Urinary bladder (tissue), 4 donors: Measurements from ENCODE around the gene BCAS3. TPM values are rescaled to one million over a fixed set of nuclear protein-coding genes. Genes with fewer than 3 reads are reported as not detected.

ENCODE experiments used
- DNase-seq: peaks from one replicate; pipeline ENCODE4 v3.0.0-alpha.2; 2015; ENCODE audit errors: extremely low spot score
- H3K27ac ChIP-seq: one replicate; pipeline ENCODE4 v1.5.1; 2013; ENCODE audit warnings: low read depth, mild to moderate bottlenecking, moderate library complexity
- H3K36me3 ChIP-seq: one replicate; pipeline ENCODE4 v1.6.1; 2013; ENCODE audit warnings: mild to moderate bottlenecking, moderate library complexity; ENCODE audit not compliant: insufficient read depth
- H3K4me1 ChIP-seq: one replicate; pipeline ENCODE4 v1.6.1; 2013; ENCODE audit warnings: mild to moderate bottlenecking, moderate library complexity; ENCODE audit not compliant: insufficient read depth
- H3K4me3 ChIP-seq: one replicate; pipeline ENCODE4 v1.5.1; 2013; ENCODE audit warnings: low read depth, low read length
- WGBS: extraction: QIAGEN DNeasy Blood & Tissue Kit; methylation state at CpG from one replicate; pipeline ENCODE4 v1.1.7; 2013; 5-methylcytosine and 5-hydroxymethylcytosine counted together
- polyA plus RNA-seq: library from polyadenylated mRNA; stranded (reverse); fragments of 200-250 nt; gene quantifications from one replicate; pipeline ENCODE4 v1.2.3, GENCODE V29; 2013
- total RNA-seq: library from RNA; depleted of rRNA; stranded (reverse); fragments of >200 nt; gene quantifications from one replicate; pipeline ENCODE4 v1.2.3, GENCODE V29; 2014
- donor health status: healthy with polysubstance abuse.
- donor health status: healthy.

BCAS3 gene
- total and polyA plus RNA-seq, 2 donors: 17.6 to 72.4 TPM

DNA sequence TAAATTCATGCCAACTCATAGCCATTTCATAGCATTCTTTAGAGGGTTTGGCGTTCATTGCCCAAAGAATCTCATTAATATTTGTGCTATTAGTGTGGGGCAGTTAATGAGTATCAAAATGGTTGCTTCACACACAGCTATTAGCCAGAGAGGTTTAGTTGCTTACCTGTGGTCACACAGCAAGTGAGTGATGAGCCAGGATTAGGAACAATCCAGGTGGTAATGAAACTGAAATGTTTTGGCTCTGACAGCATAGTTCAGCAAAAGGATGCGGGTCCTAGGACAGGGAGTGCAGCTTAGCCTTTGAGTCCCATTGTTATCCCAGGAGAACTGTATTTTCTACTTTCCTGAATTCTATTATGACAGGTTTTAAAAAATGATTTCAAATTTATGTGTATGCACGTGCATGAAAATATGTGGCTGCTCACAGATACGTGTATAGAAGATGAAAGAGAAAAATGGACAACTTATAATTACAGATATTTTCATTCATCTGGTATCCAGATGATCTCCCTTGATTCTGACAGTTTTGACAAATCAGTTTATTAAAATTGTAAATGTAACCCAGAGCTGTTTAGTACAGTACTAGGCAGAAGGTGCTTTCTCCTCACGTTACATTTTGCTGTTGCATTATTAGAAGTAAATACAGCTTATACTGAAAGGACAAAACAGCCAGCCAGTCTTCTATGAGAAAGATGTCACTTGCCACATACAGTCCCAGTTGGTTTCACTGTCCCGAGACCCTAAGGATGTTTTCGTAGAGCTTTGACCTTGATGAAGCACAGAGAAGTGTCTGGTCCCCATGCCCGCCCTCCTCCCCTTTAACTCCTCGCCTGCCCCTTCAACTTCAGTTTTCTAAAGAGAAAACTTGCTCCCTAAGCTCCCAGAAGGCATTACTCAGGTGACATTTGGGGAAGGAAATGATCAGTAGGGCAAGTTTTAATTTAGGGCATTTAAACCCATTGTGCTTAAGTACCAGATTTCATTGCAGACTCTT, 622.2 kb downstream of the BCAS3 start:
- no peaks in the 10 kb centered on the region for H3K36me3 ChIP-seq
- no peaks in the 10 kb centered on the region for H3K4me1 ChIP-seq
- H3K27ac ChIP-seq: no peak overlapping the region
- WGBS: 69% methylated on average over 9 of the region's 9 CpGs
- DNase-seq: no peak
- no peak overlapping the region for H3K4me3 ChIP-seq

DNA sequence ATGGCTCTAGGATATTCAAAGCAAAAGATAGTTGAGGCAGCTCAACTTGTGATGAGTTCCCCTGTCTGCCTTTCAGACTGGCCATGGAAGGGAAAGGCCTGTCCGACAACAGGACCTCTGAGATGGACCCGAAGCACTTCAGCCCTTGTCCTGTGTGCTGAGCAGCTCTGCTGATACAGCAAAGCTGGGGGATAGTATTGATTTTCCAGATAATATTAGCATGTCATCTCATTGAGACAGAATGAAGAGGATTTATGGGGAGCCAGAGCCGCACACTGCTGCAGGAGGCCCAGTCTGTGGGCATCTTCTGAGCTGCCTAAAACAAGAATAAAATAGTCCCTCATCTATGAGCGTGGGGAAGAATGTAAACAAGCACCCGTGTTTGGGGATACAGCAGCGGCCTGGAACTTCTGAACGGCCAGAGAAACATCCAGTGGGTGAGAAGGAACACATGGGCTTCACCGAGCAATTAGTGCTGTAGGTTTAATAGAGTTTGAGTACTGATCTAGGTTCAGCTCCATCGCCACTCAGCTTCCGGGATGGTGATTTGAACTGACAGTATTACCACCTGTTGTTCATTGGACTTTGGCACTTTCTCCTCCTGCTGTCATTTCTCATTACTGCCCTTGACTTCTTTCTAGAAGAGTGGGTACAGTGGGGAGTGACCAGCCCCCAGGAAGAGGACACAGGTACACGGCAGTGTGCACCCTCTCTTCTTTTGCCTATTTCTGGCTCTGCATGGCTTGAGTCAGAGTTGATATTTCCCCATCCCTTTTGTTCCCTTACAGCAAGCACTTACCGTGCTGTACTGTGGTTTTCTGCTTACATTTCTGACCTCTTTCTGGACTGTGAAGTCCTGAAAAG, 625.5 kb downstream of the BCAS3 start:
- Histone ChIP-seq H3K36me3 (no peaks in the 10 kb centered on the region), H3K4me1 (no peaks in the 10 kb centered on the region), H3K4me3 (no peak overlapping the region), H3K27ac (no peak overlapping the region)
- DNase-seq: no peak
- WGBS: 52% methylated on average over 12 of the region's 12 CpGs

DNA sequence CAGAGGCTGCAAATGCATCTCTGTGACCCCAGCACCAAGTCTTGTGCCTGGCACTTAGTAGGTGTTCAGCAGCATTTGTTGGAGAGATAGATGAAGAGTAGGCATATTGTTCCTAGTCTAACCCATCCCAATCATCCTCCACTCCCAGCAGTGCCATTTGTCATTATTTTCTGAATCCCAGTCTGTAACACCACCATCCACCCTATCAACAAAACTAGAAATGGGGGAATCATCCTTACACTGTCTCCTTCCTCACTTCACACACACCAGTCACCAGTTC, 626.1 kb downstream of the BCAS3 start:
- Histone ChIP-seq H3K4me1 (no peaks in the 10 kb centered on the region), H3K27ac (no peak overlapping the region), H3K4me3 (no peak overlapping the region), H3K36me3 (no peaks in the 10 kb centered on the region)
- no peak for DNase-seq

DNA sequence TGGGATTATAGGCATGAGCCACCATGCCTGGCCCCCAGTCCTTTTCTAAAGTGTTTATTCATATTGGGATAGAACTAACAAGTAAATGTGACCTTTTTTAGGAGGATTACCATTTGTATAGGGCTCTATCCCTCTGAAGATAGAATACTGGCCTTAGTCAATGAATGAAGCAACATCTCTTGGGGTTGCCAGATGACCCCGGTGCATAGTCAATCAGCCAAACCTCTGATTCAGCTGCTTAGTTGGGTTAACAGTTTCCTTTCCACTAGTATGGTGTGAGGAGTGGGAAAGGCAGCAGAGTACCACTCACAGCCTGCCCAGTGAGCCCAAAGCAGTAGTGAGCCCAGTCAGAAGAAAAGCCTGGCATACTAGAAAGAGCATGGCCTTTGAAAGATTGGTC, 627.4 kb downstream of the BCAS3 start:
- no peak for DNase-seq
- Histone ChIP-seq H3K4me3 (no peak overlapping the region), H3K4me1 (no peaks in the 10 kb centered on the region), H3K36me3 (no peaks in the 10 kb centered on the region), H3K27ac (no peak overlapping the region)
- 45% methylated on average over 1 of the region's 1 CpG for WGBS

GRCh38 chr17:61306003-61306402, 628.4 kb downstream of the BCAS3 start:
- no peak overlapping the region for H3K4me3 ChIP-seq
- H3K36me3 ChIP-seq: no peaks in the 10 kb centered on the region
- H3K27ac ChIP-seq: no peak overlapping the region
- WGBS: 99% methylated on average over 2 of the region's 2 CpGs
- DNase-seq: no peak
- no peaks in the 10 kb centered on the region for H3K4me1 ChIP-seq

- Histone ChIP-seq H3K27ac (no peak overlapping the region), H3K4me1 (no peaks in the 10 kb centered on the region), H3K4me3 (no peak overlapping the region), H3K36me3 (no peaks in the 10 kb centered on the region)
- WGBS: 41% methylated on average over 11 of the region's 11 CpGs
- DNase-seq: peak; percentile 81
These were observed 630.5 kb downstream of the BCAS3 start for GRCh38 chr17:61307905-61308886.

GRCh38 chr17:61309362-61310256, 632.0 kb downstream of the BCAS3 start:
- DNase-seq: no peak
- 78% methylated on average over 13 of the region's 13 CpGs for WGBS
- Histone ChIP-seq H3K4me3 (no peak overlapping the region), H3K27ac (no peak overlapping the region), H3K36me3 (no peaks in the 10 kb centered on the region), H3K4me1 (no peaks in the 10 kb centered on the region)

- Histone ChIP-seq H3K4me1 (no peaks in the 10 kb centered on the region), H3K27ac (no peak overlapping the region), H3K4me3 (no peak overlapping the region), H3K36me3 (no peaks in the 10 kb centered on the region)
- WGBS: 43% methylated on average over 6 of the region's 6 CpGs
- DNase-seq: no peak
These were observed 632.9 kb downstream of the BCAS3 start for GRCh38 chr17:61310590-61310989.

DNA sequence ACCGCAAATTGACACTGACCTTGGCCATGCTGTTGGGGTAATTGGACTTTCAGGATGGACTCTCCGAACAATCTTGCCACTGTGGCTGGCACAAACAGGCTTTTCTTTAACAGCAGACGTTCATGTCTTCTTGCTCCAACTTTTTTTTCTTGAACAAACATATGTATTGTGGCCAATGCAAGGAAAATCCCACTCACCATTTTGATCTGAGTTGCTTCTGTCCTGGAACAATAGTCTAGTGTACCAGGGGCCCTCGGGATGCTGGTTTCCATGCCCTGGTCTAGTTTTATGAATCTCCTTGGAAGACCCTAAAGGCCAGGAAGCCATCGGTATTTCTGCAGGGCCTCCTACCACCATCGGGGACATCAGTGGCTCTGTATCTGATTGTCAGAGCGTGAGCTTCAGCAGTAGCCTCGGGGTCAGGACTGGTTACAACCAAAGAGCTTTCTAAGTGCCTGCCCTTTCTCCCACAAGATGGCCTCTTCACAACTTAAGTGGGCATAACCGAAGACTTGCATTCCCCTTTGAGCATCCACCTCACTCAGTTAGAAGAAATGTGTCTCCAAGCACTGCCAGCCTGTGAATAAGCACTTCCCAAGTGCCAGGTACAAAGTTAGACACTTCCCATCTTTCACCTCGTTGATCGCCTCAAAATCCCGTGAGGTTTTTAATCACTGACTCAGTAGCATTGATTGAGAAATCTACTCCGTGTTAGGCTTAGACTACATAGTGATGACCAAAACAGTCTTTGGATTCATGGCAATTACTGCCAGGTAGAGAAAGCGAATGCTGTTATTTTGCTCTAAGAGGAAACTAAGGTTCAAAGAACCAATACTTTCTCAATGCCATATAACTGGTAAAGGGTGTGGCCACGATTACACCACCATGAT, 635.0 kb downstream of the BCAS3 start:
- 95% methylated on average over 15 of the region's 15 CpGs for WGBS
- Histone ChIP-seq H3K27ac (no peak overlapping the region), H3K4me3 (no peak overlapping the region), H3K4me1 (no peaks in the 10 kb centered on the region), H3K36me3 (no peaks in the 10 kb centered on the region)
- no peak for DNase-seq

- H3K36me3 ChIP-seq: no peaks in the 10 kb centered on the region
- H3K27ac ChIP-seq: peak overlapping the region; percentile 48
- WGBS: 46% methylated on average over 21 of the region's 21 CpGs
- no peaks in the 10 kb centered on the region for H3K4me1 ChIP-seq
- no peak for DNase-seq
- no peak overlapping the region for H3K4me3 ChIP-seq
These were observed 636.0 kb downstream of the BCAS3 start for GRCh38 chr17:61313461-61314326.
